HG02759 (cell line): ENCODE measurements around the gene MRTFA.
A peak's percentile ranks its signal among the peaks of the same experiment; 100 is the strongest.

Experiments used
- ATAC-seq: cut with Tn5 transposase; IDR thresholded peaks from one replicate; pipeline ENCODE4 v1.9.1; 2021; ENCODE audit warnings: mild to moderate bottlenecking, moderate library complexity; ENCODE audit not compliant: unreplicated experiment

MRTFA gene

DNA sequence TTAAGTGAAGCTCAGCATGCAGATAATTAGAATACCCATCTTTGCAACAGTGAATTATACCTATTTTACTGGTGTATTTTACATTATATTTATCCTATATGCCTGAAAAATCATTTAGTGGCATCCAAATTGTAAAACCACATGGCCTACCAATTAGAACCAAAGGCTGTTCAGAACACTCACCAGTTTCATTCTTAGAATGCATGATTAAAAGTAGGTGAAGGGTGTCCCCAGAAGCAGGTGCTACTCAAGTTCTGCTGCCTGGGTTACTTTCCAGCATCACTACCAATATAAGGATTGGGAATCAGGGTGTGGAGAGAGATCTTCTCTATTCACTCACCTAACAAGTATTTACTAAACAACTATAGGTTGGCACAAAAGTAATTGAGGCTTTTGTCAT is 162.8 kb downstream of the MRTFA start:
- no peak for ATAC-seq

DNA sequence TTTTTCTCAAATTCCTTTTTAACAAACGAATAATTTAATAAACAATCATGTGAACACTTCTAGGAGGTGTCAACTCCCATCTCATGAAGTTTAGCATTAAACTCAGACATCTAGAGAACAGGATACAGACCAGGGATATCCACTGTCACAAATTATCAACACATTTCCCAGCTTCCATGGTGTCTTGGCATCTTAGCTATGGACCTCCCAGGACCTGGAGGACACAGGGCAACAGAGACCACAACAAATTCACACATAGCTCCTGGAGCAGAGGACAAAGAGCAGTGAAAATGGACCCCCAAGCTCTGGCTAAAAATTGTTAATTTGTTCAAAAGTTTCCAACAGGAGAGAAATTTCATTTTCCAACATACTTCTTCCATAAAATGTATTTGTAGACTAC is 163.9 kb downstream of the MRTFA start:
- ATAC-seq = no peak

DNA sequence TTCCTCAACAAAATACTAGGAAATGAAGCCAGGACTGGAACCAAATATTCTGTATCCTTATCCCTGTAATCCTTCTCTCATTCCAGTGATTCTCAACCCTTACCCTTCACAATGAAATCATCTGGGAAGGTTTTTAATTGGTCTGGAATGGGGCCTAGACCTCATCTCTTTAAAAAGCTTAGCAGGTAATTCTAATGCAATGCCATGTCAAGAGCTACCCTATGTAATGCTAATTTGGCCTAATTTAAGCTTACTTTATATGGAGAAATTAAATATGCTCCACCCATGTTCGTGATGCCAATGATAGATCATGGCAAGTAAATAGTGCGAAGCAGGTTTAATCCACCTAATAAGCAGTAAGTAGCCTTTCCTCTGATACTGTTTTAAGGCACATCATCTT is 164.5 kb downstream of the MRTFA start:
- no peak for ATAC-seq

DNA sequence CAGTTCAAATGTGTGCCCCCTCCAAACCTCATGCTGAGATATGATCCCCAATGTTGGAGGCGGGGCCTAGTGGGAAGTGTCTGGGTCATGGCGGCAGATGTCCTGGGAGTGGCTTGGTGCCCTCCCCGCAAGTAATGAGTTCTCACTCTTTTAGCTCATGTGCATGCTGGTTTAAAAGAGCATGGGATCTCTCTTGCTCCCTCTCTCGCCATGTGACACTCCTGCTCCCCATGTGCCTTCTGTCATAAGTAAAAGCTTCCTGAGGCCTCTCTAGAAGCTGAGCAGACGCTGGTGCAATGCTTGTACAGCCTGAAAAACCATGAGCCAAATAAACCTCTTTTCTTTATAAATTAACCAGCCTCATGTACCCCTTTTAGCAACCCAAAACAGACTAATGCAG is 167.3 kb downstream of the MRTFA start:
- no peak for ATAC-seq

DNA sequence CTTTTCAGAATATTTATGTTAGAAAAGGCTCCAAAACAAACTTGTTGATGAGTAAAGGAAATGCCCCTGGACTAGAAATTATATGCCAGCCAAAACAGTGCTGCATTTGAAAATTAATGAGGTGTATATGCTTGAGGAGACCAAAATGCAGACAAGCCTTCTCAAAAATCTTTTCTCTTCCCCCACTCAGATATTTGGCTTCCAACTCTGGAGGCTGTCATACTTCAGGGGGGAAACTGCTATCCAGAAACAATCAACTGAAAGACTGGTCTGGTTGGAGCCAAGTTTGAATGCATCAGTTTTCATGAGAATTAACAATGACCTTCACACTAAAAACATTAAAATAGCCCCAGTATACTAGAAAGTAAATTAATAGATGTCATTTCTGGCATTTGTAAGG is 167.9 kb downstream of the MRTFA start:
- ATAC-seq = no peak

DNA sequence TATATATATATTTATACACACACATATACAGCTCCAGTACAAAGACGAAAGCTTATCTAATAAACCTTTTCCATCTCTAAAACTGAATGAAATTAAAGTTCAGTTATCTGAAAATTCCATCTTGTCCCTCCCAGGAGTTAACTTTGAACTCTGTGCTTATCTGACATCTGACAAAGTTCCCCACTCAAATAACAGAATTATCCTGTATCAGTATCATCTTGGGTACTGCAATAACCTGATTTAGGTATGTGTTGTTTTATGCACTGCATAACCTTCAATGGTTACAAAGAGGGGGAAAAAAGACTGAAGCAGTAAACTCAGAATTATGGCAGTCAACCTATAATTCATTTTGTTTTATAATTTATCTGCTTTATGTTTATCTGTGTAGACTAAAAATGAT is 169.5 kb downstream of the MRTFA start:
- ATAC-seq = no peak

DNA sequence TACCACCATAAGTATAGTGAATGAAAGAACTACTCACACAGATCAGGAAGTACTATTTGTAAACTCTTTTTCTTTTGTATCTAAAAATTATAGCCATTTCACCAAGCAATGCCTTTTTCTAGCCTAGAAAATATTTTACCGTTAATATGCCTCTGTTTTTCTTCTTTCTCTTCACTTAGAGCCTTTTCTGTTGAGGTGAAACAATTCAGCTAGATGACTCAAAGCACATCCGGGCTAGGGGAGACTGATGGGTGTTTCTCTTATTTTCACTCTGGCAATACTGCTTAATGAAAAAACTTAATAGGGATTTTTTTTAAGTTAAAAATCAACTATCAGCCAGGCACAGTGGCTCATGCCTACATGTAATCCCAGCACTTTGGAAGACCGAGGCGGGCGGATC is 172.8 kb downstream of the MRTFA start:
- ATAC-seq = peak; percentile 23

DNA sequence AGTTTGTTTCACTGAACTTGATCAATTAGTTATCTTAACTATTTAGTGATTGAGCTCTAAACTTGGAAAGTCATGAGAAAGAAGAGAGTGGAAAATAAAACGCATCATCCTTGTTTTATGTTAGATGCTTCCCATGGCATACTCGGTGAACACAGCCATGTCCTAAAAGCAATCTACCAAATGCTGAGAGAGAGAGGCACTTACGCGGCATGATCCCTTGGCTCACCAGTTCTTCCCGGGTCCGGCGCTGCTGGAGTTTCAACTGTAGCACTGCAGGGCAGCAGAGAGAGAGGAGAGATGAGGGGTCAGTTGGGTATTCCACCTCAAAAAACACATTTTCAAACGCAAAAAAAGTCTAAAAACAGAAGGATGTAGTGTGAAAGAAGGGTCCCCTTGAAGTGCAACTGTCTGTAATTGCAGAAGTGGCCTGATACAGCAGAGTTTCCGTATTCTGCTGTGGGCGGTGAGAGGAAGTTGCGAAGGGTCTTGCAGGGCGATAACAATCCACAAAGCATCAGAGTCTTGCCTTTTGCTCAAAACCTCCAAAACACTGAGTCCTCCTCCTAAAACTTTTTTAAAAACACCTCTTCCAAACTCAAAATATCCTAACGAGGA is 173.4 kb downstream of the MRTFA start:
- ATAC-seq = peak; percentile 66

DNA sequence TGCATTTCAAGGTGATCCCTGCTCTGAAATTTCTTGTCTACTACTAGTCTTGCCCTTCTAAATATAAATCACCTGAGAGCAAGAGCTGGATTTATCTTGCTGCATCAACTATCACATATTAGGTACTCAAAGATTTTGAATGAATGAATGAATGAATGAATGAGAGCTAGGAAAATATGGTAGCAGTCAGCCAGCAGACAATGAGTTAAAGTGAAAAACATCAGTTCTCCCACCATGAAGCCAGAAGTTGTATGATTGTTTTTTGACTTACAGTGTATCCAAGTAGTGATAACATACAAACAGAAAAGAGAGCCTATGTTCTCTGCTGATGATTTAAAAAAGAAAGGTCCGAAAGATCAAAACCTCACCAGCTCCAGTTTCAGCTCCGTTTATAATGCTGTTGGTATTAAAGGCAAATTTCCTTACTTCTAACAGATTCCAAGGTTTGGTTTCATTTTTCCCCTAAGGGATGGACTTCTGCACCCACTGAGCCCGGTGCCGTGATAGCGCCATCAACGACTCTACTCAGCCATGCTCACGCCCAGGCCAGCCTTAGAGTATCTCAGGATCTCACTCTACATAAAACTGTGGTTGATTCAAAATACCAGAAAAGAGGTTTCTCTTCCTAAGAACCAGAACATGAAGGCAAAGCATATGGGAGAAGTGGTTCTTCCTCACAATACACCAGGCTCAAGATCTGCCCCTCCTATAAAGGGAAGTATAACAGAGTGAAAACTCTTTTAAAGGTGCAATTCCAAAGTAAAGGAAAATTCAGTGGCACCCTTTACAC is 174.1 kb downstream of the MRTFA start:
- ATAC-seq = no peak

DNA sequence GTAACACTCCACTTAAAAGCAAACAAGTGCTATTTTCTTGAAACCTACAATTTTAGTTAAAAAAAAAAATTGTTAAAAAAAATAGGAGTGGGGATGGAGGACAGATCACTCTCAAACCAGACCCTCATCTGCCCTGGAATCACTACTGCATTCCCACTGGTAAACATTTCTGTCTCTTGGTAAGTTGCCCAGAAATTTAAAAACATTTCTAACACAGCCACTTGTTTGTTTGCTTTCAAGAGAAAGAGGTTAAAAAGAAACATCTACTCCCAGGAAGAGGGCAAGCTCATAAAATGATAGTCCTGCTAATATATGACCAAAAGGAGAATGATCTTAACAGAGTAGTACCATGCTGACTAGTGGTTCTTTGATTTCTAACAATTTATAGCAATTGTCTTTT is 182.8 kb downstream of the MRTFA start:
- ATAC-seq = no peak

DNA sequence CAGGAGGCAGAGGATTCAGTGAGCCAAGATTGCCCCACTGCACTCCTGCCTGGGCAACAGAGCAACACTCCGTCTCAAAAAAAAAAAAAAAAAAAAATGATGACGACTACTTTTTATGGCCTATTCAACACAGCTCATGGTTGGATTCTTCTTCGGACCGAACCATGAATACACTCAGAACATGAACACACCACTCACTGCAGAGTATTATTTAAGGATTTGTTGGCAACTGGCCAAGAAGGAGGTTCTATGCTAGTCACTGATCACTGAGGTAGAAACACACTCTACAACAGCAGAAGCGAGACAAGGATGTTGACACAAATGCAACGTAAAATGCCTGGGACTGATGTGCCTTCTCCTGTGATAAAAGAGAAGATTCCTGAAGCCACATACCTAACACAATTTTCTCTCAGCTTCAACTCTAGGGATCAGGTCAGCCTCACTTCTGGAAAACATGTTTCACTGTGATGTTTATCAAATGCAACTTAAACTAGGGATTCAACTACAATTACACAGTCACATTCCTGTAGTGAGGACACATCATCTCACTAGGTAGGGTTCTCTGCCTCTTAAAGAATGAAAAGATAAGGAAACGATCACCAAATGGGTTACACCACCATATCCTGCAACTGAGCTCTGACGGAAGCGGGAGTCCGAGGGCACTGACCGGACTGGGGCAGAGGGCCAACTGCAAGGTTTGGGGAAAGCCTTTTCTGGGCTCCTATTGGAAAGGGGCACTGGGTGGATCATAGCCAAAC is 183.6 kb downstream of the MRTFA start:
- no peak for ATAC-seq

DNA sequence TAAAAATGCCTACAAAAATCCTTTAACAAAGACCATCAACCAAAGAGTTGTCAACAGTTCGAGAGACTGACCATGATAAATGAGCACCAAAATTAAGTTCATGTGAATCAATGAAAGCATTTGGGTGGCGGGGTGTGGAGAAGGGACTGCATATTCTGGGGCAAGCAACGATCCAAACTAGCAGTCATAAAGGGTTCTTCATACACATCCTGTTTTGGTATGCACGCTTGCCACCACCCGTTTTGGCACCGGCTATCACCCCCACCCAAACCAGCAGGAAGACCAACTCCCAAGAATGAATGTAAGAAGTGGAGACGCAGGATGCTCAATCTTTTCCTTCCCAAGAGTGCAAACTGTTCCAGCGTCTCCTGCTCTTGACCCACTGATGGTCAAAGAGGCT is 185.3 kb downstream of the MRTFA start:
- no peak for ATAC-seq

DNA sequence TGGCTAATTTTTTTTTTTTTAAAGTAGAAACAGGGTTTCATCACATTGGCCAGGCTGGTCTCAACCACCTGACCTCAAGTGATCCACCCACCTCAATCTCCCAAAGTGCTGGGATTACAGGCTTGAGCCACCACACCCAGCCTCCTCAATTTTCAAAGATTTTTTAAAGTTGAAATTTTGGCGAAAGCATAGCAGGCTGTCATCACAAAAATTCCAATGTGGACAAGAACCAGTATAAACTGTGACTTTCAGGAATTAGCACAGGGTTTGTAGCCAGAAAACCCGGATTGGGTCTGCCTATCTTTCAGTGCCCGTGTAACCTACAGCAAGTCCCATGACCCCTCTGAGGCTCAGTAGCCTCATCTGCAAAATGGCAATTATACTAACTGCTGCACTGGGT is 185.9 kb downstream of the MRTFA start:
- no peak for ATAC-seq

DNA sequence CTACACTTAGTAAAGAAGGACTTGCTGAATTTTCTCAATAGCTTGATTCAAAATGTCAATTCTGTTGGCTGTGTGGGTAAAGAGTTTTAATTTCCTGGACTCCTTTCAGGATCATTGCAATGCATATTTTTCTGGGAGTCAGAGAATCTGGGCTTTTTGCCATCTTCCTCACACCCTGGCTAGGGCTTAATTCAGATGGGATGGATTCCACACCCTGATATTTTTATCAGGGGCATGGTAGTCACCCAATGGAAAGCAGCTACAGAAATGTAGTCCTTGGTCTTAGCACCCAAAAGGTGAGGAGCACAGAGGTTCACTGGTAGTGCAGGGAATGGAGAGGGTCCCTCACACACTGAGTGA is 186.9 kb downstream of the MRTFA start:
- ATAC-seq = no peak

DNA sequence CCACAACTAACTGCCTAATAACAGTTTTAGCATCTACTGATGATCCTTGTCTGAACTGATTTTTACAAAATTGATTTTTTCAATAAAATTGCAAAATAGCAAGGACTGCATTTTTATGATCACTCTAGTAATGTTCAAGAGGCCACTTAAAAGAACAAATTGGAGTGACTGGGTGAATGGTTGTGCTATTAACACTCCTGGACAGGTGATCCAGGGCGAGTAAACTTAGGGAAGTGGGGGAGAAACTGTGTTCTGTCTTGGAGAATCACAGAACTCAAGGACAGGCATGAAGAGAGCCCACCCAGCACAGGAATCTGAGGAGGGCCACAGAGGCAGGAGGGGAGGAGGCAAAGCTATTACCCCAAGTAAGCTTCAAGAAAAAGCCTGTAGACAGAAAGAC is 190.3 kb downstream of the MRTFA start:
- ATAC-seq = no peak

DNA sequence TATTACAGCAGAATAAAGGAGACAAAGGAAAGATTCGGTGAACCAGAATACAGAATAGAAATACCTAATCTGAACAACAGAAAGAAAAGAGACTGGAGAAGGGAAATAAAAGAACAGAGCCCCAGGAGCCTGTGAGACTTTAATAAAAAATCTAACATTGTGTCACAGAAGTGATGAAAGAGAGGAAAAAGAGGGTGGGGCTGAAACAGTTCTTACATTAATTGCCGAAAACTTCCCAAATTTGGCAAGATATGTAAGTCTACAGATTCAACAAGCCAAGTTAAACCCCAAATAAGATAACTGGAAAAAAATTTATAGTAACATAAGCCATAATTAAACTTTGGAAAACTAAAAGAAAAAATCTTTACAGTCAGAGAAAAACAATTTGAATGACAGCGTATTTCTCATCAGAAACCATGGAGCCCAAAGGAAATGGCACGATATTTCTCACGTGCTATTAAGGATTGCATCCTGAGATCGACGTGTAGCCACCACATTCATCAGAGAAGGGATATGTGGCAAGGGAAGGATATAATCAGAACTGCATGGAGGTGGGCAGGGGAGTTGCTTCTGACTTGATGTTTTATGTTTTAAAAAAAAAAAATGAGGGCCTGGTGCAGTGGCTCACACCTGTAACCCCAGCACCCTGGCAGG is 192.2 kb downstream of the MRTFA start:
- ATAC-seq = no peak

DNA sequence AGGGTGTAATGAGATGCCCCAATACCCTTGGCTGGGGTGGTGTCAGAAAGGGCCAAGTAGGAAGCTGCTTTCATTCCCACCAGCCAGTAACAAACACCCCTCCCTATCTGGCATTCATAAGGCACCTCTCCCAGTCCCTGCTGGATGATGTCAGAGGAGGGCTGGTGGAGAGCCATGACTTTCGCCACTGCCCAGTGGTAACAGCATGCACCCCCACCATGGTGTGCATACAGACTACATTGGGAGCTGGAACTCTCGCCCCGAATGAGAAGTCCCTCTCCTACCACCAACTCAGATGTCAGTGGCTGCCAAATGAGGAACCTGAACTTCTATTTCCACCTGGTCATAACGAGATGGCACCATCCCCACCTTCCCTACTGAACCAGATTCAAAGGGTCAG is 192.8 kb downstream of the MRTFA start:
- ATAC-seq = no peak

DNA sequence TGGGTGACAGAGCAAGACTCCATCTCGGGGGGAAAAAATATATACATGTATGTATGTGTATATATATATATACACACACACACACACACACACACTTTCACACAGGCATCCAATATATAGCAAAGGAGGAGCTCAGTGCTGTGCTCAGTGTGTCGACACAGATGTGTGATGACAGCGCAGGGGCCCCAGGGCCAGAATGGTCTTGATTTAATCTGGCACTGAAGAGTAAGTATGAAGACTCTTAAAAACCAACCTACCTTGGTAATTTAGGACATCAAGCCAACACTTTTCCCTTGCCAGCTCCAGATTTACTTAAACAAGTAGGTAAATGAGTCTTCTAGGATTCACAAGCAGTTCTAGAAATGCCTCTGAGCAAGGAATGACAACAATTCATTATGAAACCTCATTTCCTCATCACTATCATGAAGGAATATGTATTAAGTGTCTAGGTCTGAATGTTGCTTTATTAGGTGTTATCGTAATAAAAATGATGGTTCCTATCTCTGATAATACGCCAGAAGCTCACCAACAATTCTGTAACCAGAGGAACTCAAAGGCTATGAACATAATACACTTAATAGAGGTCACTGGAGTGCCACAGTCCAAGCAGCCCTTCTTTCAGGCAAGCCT is 194.6 kb downstream of the MRTFA start:
- ATAC-seq = no peak

DNA sequence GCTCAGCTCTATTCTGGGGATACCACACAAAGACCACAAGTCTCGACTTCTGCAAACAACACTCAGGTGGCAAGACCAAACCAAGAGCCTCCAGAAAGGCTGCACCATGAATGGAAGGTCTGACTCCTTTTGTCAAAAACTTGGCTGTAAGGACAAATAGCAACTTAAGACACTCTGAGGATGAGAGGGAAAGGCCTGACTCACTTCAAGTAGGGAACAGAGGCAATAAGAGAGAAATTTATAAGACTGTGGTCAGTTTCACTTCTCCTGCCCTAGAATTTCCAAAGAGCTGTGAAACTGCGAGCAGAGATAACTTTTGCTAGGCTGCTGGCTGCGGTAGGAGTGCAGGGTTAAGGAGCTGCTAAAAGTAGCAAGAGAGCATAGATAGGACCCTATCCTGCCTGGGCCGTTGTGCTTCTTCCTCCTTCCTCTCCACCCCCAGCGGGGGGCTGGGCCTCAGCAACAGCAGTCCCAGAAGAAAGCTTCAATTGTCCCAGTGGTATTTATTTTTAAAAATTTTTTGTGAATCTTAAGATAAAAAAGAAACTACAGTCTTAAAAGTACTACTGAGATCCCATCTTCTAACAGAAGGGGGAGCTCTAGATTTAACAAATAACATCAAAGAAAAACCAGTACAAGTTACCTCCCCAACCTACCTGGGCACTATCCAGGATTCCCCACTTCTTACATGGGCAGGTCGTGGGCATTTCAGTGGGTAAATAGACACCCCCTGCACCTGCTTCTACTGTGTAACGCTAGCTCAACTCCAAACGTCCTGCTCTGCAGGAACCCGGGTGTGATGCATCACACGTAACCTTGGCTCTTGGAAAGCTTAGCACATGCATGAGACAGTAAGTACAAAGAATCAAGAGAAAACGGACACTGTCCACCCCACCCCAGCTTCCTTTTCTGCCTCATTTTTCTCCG is 199.8 kb downstream of the MRTFA start:
- ATAC-seq = peak; percentile 68

DNA sequence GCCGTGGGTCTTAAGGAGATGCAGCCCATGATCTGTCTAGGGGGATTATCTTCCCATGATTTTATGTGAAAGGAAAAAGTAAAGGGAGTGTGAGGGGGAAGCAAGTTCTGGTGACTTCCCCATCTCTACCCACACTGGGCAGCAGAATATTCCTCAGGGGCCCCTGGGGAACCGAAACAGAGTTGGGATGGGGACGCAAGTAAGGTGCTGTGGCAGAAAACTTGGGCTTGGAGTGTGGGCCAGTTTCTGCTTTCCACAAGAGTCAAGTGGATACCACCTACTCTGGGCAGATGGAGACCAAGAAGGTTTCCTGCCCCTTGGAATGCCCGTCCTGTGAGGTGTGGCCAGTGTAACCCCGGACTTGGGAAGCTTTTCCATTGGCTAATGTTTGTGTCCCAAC is 201.8 kb downstream of the MRTFA start:
- ATAC-seq = no peak
